Renal cortical epithelial cell (primary cell): ENCODE measurements around the gene NMBR. TPM values are rescaled to one million over a fixed set of nuclear protein-coding genes. Genes with fewer than 3 reads are reported as not detected.
"Not testable (repeated sequence)": the region's sequence is repeated elsewhere in the genome, so short reads cannot be mapped to it uniquely, and the experiment has no call there.

ENCODE experiments used
- DNase-seq: peaks from one replicate; pipeline ENCODE4 v3.0.0-alpha.2; 2011; ENCODE audit warnings: low read depth
- total RNA-seq: library from RNA; depleted of rRNA; stranded (reverse); fragments of >200 nt; gene quantifications from 2 replicates; pipeline ENCODE4 v1.2.3, GENCODE V29; 2014

The NMBR gene
- 0.10 TPM in 1 of 2 replicates, not detected in the other for total RNA-seq

- peak; percentile 99 for DNase-seq
Measured at GRCh38 chr6:142146828-142147662, at the start of gene NMBR, which contains the start of gene VTA1. Gene NMBR (minus strand): TSS chr6:142147122. CDS start chr6:142088658, 58,464 bp downstream. Gene VTA1 (plus strand): TSS chr6:142147263. CDS start chr6:142147288, 25 bp downstream.

GRCh38 chr6:142195862-142196541, 49.1 kb upstream of the NMBR start:
- DNase-seq, result no peak

GRCh38 chr6:142193621-142194020, 46.7 kb upstream of the NMBR start:
- no peak for DNase-seq

- DNase-seq, result no peak
Measured at GRCh38 chr6:142192343-142192742, 45.4 kb upstream of the NMBR start.

- no peak for DNase-seq
Measured at GRCh38 chr6:142189057-142189456, 42.1 kb upstream of the NMBR start.

DNA sequence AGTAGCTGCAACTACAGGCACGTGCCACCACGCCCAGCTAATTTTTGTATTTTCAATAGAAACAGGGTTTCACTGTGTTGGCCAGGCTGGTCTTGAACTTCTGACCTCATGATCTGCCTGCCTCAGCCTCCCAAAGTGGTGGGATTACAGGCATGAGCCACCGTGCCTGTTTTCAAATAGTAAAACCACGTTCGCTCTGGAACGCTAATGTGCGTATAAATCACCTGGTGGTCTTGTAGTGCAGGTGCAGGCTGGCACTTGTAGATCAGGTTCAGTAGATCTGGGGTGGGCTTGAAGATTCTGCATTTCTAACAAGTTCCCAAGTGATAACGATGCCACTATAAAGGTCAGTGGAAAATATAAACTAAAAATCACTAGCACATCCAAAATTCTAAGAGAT, 41.4 kb upstream of the NMBR start:
- not testable (repeated sequence) for DNase-seq

- DNase-seq, result no peak
Measured at GRCh38 chr6:142187209-142187608, 40.3 kb upstream of the NMBR start.

GRCh38 chr6:142185641-142186040, 38.7 kb upstream of the NMBR start:
- DNase-seq, result no peak

DNA sequence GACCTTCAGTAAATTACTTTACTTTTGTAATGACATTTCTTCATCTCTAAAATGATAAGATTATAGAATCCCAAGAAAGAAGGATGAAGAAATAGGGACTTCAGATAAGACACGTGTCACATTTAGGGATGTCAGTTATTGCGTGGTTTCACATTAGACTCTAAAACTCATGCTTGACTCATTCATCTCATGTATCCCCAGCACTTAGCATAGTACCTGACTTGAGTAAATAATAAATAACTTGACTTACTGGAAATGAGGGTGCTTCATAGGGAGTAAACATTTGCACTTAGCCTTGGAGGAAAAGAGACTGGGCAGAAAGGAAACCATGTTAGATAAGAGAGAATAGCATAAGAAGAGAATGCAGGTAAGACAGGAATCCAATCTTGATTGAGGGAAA, 37.4 kb upstream of the NMBR start:
- DNase-seq, result no peak

- DNase-seq, result no peak
Measured at GRCh38 chr6:142183351-142183750, 36.4 kb upstream of the NMBR start.

DNA sequence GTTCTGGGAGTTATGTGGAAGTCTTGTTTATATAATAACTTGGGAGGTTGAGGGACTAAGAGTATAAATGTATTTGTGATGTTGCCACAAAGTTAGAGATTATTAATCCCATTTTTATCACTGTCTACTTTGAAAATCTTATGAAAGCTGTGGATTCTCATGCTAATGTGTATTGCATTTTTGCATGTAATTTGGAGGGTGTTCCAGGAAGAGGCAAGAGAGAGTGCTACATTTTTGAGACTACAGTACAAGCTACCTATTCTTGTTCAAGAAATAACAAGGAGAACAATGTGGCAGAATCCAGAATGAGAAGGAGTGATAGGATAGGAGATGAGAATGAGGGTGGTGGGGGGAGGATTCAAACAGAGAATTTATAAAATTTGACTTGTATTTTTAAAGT, 35.1 kb upstream of the NMBR start:
- no peak for DNase-seq

DNA sequence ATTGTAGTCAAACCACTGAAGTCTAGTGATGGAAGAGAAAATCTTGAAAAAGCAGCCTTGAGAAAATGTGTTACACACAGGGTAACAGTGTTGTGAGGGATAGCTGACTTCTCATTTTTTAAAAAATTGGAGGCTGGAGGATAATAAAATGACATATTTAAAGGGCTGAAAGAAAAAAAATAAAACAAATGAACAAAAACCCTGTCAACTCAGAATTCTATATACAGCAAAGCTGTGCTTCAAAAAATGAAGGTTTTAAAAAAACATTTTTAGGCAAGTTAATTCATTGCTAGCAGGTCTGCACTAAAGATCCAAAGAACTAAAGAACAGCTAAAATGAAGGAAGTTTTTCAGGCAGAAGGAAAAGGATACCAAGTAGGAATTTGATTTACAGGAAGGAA, 31.2 kb upstream of the NMBR start:
- DNase-seq, result no peak

- no peak for DNase-seq
Measured at GRCh38 chr6:142174703-142175102, 27.8 kb upstream of the NMBR start.

DNA sequence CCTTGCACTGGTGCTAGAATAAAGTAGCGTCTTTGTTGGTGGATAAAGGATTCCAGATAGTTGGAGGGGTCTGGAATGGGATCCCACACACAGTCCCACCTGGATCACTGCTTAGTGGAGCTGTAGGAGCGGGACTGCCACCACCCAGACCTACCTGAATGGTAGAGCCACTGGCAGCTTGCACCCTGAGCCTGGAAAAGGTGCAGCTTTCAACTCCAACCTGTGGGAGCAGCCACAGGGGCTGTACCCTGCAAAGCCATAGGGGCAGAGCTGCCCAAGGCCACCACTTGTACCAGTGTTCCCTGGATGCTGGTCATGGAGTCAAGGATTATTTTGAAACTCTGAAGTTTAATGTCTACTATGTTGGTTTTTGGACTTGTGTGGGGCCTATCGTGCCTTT, 27.1 kb upstream of the NMBR start:
- no peak for DNase-seq

GRCh38 chr6:142172758-142173157, 25.8 kb upstream of the NMBR start:
- peak; percentile 7 for DNase-seq

- no peak for DNase-seq
Measured at GRCh38 chr6:142171351-142171750, 24.4 kb upstream of the NMBR start.

- DNase-seq, result no peak
Measured at GRCh38 chr6:142167486-142167885, 20.6 kb upstream of the NMBR start.

- no peak for DNase-seq
Measured at GRCh38 chr6:142167071-142167470, 20.1 kb upstream of the NMBR start.

DNA sequence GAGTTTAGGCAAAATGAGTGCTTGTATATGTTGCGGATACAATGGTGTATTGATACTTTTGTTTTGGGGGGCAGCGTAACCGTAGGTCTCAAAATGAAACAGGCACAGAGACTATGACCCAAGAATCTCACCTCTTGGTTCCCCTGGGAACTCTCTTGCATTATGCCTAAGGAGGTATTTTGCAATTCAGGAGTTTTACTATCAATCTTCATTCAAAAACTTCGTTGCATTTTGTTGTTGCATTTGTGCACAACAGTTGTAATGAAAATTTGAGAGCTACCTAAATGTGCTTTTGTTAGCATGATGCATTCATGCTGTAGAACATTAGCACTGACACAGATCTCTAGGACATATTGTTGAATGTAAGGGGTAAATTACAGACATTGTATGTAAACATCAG, 18.3 kb upstream of the NMBR start:
- no peak for DNase-seq

DNA sequence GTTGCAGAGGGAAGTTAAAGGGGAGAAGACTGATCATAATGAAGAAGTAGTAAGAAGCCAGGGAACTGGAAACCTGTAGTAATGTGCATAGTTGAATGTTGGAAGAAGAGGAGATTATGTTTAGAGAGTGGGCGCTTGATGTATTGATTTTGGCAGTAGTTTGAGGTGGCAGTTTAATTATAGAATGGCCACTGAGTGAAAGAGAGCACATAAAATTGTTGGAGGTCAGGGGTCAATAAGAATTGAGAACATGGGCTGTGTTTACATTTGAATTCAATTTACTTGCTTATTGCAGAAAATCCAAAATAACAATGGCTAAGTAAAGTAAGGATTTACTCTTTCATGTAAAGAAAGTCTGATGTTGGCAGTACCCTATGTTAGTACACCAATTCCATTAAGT, 15.9 kb upstream of the NMBR start:
- no peak for DNase-seq

DNA sequence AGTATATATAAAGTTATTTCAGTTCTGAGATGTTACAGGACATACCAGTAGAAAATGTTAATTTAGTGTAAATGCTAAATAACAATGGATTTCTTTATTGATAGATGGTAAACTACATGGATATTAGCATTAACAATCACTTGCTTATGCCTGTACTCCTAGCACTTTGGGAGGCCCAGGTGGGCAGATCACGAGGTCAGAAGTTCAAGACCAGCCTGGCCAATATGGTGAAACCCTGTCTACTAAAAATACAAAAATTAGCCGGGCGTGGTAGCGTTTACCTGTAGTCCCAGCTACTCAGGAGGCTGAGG, 9.8 kb upstream of the NMBR start:
- not testable (repeated sequence) for DNase-seq

DNA sequence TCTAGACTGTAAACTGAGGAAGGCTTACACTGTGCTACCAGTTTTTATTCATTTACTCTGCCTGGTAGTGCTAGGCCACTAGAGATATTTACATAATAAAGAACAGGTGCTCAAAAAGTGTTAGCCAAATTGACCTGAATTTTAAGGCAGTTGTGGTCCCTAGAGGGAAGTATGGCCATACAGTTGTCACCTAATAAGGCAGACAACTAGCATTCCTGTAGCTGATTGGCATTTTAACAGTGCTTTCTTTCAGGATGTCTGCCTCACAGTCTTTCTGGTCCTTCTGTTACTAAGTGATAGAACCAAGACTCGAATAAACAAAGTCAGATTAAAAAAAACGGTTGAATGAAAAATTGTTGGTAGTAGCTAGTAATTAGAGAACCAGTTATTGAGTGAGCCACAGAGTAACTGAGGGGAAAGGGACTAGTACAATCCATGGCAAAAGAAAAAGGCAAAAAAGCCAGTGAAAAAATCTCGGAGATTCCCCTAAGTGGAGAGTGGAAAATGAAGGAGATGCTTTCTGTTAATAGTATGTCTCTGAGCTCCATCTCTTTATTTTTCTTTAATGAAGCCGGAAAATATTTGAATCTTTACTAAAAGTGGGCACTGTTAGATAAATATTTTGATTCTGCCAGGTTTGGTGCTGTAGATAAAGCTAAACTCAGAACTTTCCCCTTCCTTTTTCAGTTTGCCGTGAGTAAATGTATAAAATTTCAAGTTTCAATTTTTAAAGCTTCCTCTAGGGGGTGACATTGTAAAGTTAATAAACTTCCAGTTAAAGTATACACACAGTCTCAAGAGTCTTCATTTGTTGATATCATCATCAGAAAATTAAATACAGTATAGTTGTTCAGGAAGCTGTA, 9.2 kb upstream of the NMBR start:
- DNase-seq, result peak; percentile 47
